Dermis microvascular lymphatic vessel endothelial cell (primary cell): ENCODE results near the gene SNPH. TPM values are rescaled to one million over a fixed set of nuclear protein-coding genes. Genes with fewer than 3 reads are reported as not detected.
"Not testable (repeated sequence)": the region's sequence is repeated elsewhere in the genome, so short reads cannot be mapped to it uniquely, and the experiment has no call there.

Experiments used
- DNase-seq, 2 donors: peaks; one replicate each; pipeline versions ENCODE4 v3.0.0 to v3.0.0-alpha.2; 2010; ENCODE audit warnings: low read depth in 2 of 2
- total RNA-seq: library from RNA; depleted of rRNA; stranded (reverse); fragments of >200 nt; gene quantifications from 2 replicates; pipeline ENCODE4 v1.2.1, GENCODE V29; 2014

Gene SNPH
- total RNA-seq = 1.8 and 2.4 TPM in 2 replicates

DNA sequence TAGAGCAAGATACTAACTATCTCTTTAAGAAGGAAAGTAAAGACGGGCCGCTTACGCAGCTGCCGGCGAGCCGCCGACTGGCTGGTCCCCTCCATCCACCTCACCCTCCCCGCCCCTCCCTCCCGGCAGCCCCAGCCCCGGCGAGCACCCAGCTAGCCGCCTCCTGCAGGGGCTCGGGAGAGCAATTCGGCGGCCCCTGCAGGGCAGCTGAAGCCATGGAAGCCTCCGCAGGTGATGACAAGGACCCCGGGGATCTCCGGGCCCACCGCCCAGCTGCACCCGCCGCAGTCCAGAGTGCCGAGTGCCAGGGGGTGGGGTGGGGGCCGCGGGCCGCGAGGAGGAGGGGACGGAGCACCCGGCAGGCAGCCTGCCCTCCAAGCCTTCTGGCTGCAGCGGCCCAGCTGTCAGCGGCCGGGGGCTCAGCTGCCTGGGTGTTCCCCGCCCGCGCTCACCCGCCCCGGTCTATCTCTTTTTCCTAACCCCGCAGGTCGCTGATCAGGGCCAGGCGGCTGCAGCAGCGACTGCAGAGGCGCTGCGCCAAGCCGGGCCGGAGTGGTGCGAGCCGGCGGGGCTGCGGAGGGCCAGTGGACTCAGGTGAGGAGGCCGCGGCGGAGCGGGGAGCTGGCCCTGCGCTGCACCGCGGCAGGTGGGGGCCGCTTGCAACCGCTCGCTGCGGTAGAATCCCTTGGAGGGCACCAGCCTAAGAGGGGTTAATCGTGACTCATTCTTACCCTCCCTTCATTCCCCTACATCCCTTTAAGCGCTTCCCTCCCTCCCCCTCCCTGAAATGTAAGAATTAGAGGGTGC lies at the start of gene SNPH:
TSS of gene SNPH (plus strand) at position 128 of the 807 bp plus-strand sequence. CDS start 29,946 bp downstream, outside the sequence.
- peak in 1 of 2 donors; percentile 80 for DNase-seq

- not testable (repeated sequence) for DNase-seq
These were observed 49.3 kb upstream of the SNPH start for GRCh38 chr20:1216527-1217427.

DNA sequence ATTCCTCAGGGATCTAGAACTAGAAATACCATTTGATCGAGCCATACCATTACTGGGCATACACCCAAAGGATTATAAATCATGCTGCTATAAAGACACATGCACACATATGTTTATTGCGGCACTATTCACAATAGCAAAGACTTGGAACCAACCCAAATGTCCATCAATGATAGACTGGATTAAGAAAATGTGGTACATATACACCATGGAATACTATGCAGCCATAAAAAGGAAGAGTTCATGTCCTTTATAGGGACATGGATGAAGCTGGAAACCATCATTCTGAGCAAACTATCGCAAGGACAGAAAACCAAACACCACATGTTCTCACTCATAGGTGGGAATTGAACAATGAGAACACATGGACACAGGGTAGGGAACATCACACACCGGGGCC lies 43.3 kb upstream of the SNPH start:
- not testable (repeated sequence) for DNase-seq

DNA sequence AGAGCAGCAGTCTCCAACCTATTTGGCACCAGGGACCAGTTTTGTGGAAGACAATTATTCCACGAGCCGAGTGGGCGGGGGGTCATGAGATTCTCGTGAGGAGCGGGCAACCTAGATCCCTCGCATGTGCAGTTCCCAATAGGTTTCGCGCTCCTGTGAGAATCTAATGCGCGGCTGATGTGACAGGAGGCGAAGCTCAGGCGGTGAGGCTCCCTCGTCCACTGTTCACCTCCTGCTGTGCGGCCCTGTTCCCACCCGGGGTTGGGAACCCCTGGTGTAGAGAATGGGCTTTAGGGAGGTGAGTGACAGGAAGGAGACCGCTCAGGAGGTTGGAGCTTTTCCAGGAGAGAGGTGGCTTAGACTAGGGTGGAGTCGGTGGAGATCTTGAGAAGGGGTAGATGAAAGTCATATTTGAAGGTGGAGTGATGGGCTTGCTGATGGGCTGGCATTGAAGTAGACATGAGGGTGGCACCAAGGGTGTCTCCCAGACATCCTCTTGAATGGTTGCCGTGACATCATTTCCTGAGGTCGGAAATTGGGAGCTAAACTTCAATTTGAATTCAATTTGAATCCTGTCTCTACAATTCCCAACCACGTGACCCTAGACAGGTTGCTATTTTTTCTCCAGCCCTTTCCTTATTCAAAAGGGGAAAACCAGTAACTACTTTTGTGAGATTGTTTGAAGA lies 41.7 kb upstream of the SNPH start:
- no peak for DNase-seq

DNA sequence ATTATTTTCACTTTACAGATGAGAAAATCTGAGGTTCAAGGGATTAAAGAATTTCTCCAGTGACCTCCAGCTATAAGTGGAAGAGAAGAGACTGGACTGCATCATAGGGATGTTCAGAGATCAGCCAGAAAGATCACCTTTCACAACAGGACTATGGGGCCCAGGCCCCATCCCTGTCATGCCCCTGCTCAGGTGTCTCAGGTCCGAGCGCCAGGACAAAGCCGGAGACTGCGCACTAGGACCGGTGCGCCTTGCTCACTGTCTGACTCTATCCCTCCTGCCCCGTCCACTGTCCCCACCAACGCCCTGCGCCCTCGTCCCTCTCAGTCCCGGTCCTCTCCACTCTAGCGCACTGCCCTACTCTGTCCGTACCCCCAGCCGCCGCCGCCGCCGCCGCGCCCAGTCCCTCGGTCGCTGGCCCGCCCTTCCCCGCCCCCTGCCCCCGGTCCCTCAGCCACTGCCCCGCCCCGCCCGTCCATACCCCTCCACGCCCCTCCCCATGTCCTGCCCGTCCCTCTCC lies 40.8 kb upstream of the SNPH start:
- no peak for DNase-seq

- peak; percentile 43 to 90 for DNase-seq
These were observed 40.1 kb upstream of the SNPH start, which contains the start of gene RAD21L1 for GRCh38 chr20:1225783-1226654. Gene RAD21L1, plus strand, starts transcription at chr20:1226044. Its CDS starts 2,410 bp downstream, at chr20:1228454.

DNA sequence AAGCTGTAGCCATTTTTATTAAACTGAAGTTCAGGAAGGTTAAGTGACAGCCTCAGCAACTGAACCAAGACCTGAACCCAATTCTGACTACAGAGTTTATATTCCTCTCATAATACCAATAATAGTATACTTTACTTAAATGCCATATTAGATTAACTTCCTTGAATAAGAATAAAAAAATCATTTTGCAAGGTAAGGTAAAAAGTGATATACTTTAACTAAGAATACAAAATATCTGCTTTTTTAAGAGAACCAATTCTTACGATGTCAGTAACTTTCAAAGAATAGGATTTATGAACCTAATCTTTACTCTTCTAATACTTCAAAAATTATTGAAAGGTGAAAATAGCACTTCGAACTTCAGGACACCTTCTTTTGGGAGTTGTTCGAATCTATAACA lies 36.6 kb upstream of the SNPH start:
- DNase-seq = no peak

DNA sequence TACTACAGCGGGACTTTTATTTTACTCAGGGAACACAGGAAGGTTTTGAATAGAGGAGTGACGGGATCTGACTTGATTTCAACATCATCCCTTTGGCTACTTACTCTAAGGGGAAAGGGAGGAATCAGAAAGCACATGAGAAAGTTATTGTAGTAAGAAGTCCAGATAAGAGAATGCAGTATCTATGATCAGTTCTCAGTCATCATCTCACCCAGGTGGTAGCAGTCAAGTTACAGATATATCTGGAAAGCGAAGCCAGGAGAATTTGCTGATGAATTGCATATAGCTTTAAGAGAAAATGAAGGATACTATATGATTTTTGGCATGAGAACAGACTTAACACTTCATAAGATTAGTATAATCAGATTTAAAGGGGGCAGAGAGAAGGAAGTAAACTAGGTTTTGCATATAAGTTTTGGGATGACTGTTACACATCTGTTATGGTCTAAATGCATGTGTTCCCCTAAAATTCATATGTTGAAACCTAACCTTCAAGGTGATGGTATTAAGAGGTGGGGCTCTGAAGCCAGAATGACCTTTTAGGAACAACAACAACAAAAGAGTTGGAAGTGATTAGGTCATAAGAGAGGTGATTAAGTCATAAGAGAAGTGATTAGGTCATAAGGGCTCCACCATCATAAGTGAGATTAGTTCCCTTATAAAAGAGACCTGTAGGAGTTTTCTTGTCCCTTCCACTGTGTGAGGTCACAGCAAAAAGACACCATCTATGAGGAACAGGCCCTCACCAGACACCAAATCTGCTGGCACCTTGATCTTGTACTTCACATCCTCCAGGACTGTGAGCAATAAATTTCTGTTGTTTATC lies 33.6 kb upstream of the SNPH start:
- no peak for DNase-seq

- no peak for DNase-seq
These were observed 25.5 kb upstream of the SNPH start for GRCh38 chr20:1240549-1240948.

DNA sequence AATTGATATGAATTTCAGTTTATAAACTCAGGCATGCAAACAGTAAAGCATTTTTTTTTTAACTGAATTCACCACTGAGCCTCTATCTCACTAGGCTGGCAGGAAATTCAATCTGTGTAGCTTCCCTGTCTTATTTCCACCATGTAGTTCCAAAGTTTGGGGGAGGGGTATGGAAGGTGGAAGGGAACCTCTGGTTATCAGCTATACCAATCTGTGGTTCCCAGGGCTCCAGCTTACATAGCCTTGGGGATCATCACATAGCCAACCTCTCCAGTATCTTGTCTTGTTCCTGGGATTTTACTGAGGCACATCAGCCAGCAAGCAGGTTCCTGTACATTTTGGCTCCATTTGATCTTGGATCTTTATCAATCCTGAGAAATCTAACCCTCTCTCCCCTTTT lies 24.6 kb upstream of the SNPH start:
- no peak for DNase-seq

DNA sequence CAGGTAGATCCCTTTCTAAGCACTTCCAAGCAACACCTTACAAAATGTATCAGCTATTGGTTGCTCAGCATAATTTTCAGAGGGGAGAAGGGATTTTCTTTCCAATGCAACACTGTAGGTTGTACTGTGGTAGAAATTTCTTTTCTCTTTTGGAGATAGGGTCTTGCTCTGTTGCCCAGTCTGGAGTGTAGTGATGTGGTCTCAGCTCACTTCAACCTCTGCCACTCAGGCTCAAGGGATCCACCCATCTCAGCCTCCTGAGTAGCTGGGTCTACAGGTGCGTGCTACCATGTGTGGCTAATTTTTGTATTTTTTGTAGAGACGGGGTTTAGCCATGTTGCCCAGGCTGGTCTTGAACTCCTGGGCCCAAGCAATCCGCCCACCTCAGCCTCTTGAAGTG lies 24.0 kb upstream of the SNPH start:
- DNase-seq = no peak

GRCh38 chr20:1242530-1242929 lies 23.6 kb upstream of the SNPH start:
- peak in 1 of 2 donors; percentile 61 for DNase-seq

DNA sequence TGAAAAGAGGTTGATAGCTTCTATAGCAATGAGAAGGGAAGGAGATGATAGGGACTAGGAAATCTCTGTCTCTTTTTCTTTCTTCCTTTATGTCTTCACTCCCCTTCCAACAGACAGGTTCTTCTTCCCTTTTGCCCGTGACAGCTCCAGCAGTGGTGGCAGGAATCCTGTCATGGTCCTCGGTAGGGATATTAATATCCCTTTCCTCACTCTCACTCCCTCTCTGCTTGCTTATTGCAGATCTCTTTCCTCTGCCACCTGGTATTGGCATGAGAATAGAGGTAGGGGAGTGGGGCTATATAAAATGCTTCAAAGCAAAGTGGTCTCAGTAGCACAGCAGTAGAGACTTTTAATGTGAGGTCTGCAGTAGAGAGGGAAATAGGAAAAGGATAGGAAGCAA lies 20.5 kb upstream of the SNPH start:
- DNase-seq = no peak

- no peak for DNase-seq
These were observed 18.4 kb upstream of the SNPH start for GRCh38 chr20:1247689-1248088.

DNA sequence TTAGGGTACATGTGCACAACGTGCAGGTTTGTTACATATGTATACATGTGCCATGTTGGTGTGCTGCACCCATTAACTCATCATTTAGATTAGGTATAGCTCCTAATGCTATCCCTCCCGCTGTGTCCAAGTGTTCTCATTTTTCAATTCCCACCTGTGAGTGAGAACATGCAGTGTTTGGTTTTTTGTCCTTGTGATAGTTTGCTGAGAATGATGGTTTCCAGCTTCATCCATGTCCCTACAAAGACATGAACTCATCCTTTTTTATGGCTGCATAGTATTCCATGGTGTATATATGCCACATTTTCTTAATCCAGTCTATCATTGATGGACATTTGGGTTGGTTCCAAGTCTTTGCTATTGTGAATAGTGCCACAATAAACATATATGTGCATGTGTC lies 15.8 kb upstream of the SNPH start:
- DNase-seq = not testable (repeated sequence)

- no peak for DNase-seq
These were observed 13.7 kb upstream of the SNPH start for GRCh38 chr20:1252416-1252815.

DNA sequence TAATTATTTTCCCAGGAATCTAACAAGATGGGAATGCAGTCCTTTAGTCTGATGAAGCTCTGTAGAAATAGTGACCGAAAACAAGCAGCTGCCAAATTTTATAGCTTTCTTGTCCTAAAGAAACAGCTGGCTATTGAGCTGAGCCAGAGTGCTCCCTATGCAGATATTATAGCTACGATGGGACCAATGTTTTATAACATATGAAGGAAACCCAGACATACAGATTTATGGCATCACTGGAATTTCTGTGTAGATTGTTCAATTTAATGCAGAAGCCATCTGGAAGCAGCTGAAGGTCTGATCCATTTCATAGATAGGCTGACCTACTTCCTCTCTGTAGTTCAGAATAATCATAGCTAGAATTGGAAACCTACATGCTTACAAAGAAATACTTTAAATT lies 11.8 kb upstream of the SNPH start:
- DNase-seq = no peak

- DNase-seq = peak in 1 of 2 donors; percentile 16
These were observed 10.4 kb upstream of the SNPH start for GRCh38 chr20:1255675-1256074.

DNA sequence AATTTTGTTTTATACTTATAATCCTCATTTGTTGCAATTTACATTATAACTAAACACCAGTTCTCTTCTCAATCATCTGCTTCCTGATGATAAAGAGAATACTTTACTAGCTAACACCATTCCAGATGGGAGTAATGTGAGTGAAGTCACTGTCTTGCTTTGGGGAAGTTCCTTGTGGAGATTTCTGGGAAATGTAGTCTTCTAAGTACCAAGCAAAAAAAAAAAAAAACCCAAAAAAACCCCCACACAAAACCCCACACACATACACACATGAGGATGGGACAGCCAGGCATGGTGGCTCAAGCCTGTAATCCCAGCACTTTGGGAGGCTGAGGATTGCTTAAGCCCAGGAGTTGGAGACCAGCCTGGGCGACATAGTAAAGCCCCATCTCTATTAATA lies 2.2 kb upstream of the SNPH start:
- no peak for DNase-seq

DNA sequence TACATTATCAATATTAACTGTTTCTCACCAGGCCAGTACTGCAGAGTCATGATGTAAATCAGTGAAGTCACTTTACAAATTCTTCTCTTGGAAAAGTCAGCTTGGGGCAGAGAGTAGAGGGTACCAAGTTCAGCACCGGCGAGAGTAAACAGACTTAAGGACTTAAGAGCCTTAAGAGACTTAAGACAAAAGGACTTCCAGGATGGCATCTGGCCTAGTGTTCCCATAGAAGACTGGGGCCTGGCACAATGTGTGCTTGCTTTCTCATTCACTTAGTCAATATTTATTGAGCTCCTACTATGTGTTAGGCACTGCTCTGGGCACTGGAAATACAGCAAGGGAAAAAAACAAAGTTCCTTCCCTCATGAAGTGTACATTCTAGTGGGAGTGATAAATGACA lies 1.4 kb upstream of the SNPH start:
- DNase-seq = no peak
